ENCODE results near the gene PCDHGA10.
"Not testable (repeated sequence)": the region's sequence is repeated elsewhere in the genome, so short reads cannot be mapped to it uniquely, and the experiment has no call there.

PCDHGA10 gene

GRCh38 chr5:141420855-141421488 lies 8.2 kb downstream of the PCDHGA10 start, which contains the start of gene PCDHGA11:
Gene PCDHGA11 (plus strand): TSS chr5:141421051. CDS start chr5:141421228, 177 bp downstream.
- no peak for DNase-seq (ENCODE audit: low read depth in 2 of 2)

- no peak for DNase-seq (ENCODE audit: low read depth in 2 of 2)
Measured at GRCh38 chr5:141421489-141421855, 8.7 kb downstream of the PCDHGA10 start.

GRCh38 chr5:141422742-141423291 lies 10.0 kb downstream of the PCDHGA10 start:
- DNase-seq (ENCODE audit: low read depth in 2 of 2), result no peak

GRCh38 chr5:141427783-141428426 lies 15.1 kb downstream of the PCDHGA10 start:
- no peak for DNase-seq (ENCODE audit: low read depth in 2 of 2)

GRCh38 chr5:141430332-141431113 lies 17.7 kb downstream of the PCDHGA10 start, which contains the start of gene PCDHGA12:
Gene PCDHGA12 (plus strand): TSS chr5:141430507. CDS start chr5:141430760, 253 bp downstream.
- no peak for DNase-seq (ENCODE audit: low read depth in 2 of 2)

- no peak for DNase-seq (ENCODE audit: low read depth in 2 of 2)
Measured at GRCh38 chr5:141431286-141431685, 18.5 kb downstream of the PCDHGA10 start.

GRCh38 chr5:141432308-141432707 lies 19.5 kb downstream of the PCDHGA10 start:
- DNase-seq (ENCODE audit: low read depth in 2 of 2), result not testable (repeated sequence)

- DNase-seq (ENCODE audit: low read depth in 2 of 2), result not testable (repeated sequence)
Measured at GRCh38 chr5:141432726-141433125, 19.9 kb downstream of the PCDHGA10 start.

GRCh38 chr5:141434006-141434405 lies 21.2 kb downstream of the PCDHGA10 start:
- no peak for DNase-seq (ENCODE audit: low read depth in 2 of 2)

- DNase-seq (ENCODE audit: low read depth in 2 of 2), result no peak
Measured at GRCh38 chr5:141437221-141437620, 24.4 kb downstream of the PCDHGA10 start.

- DNase-seq (ENCODE audit: low read depth in 2 of 2), result no peak
Measured at GRCh38 chr5:141439411-141440141, 26.8 kb downstream of the PCDHGA10 start.

GRCh38 chr5:141440341-141440740 lies 27.6 kb downstream of the PCDHGA10 start:
- no peak for DNase-seq (ENCODE audit: low read depth in 2 of 2)

GRCh38 chr5:141441571-141442170 lies 28.9 kb downstream of the PCDHGA10 start:
- DNase-seq (ENCODE audit: low read depth in 2 of 2), result no peak

GRCh38 chr5:141465351-141465750 lies 52.6 kb downstream of the PCDHGA10 start:
- DNase-seq (ENCODE audit: low read depth in 2 of 2), result no peak
